Endothelial cell of umbilical vein (primary cell): Measurements from ENCODE around the gene RNF227. TPM values are rescaled to one million over a fixed set of nuclear protein-coding genes. Genes with fewer than 3 reads are reported as not detected.

ENCODE experiments used
- BruUV-seq: library from RNA; stranded (reverse); fragments of 400-500 nt; replicated peaks from 2 replicates; lab custom pipeline; 2021; lab: Mats Ljungman, UMichigan
- CTCF ChIA-PET: fragments of 300-600, 350-600 bp; sonication (Branson Sonifier 250); formaldehyde crosslinking; loops from one replicate; lab custom pipeline; 2021; ENCODE audit warnings: antibody characterized with exemption, inconsistent platforms; lab: Charles Lee
- POLR2A ChIA-PET: fragments of 300-600, 350-600 bp; sonication (Branson Sonifier 250); formaldehyde crosslinking; loops from one replicate; lab custom pipeline; 2021; ENCODE audit warnings: antibody characterized with exemption, inconsistent platforms; lab: Charles Lee
- DNase-seq: peaks from one replicate; pipeline ENCODE4 v3.0.0-alpha.2; 2011; ENCODE audit warnings: low read depth, low spot score
- FAIRE-seq: peaks from 2 replicates; lab custom pipeline; 2011; peaks lifted over from hg19 to GRCh38; lab: Jason Lieb, UNC
- H2AFZ ChIP-seq: 2 replicates; pipeline ENCODE4 v1.6.0; 2012; ENCODE audit warnings: low read depth, low read length, control low read depth, inconsistent platforms
- H3K27ac ChIP-seq: 2 replicates; pipeline ENCODE4 v1.5.1; 2011; ENCODE audit warnings: low read depth, mild to moderate bottlenecking, control low read depth, low read length, moderate library complexity; ENCODE audit not compliant: insufficient read depth
- H3K27me3 ChIP-seq, 2 experiments: 2 replicates each; pipeline versions ENCODE4 v1.6.0 to v1.6.1; 2011; ENCODE audit warnings: low read length in 2 of 2, mixed read lengths in 1 of 2; ENCODE audit not compliant: control insufficient read depth in 2 of 2, insufficient read depth in 2 of 2
- H3K36me3 ChIP-seq, 2 experiments: 2 replicates in 1 of 2; 3 replicates in 1 of 2; pipeline ENCODE4 v1.5.1; 2011; ENCODE audit warnings: low read length in 2 of 2, mild to moderate bottlenecking in 1 of 2, moderate library complexity in 1 of 2; ENCODE audit not compliant: control insufficient read depth in 2 of 2, insufficient read depth in 2 of 2; ENCODE audit errors: extremely low read depth in 1 of 2
- H3K4me1 ChIP-seq: 3 replicates; pipeline ENCODE4 v1.5.1; 2011; ENCODE audit warnings: mild to moderate bottlenecking, low read length; ENCODE audit not compliant: control insufficient read depth, insufficient read depth; ENCODE audit errors: extremely low read depth
- H3K4me2 ChIP-seq: 2 replicates; pipeline ENCODE4 v1.6.1; 2011; ENCODE audit warnings: low read length, control low read depth, mixed read lengths; ENCODE audit not compliant: insufficient read depth
- H3K4me3 ChIP-seq, 3 experiments: fragments of 200-600 bp in 1 of 3; sonication (generic), shearing (Covaris generic) in 1 of 3; replicated peaks in 1 of 3; 2 replicates each; pipeline ENCODE4 v1.5.1; 2011 to 2016; ENCODE audit warnings: control low read depth in 3 of 3, low read length in 3 of 3, mild to moderate bottlenecking in 2 of 3, inconsistent platforms in 1 of 3, low read depth in 1 of 3, moderate library complexity in 1 of 3; ENCODE audit not compliant: insufficient read depth in 1 of 3
- H3K79me2 ChIP-seq: 2 replicates; pipeline ENCODE4 v1.6.0; 2012; ENCODE audit warnings: low read length, inconsistent platforms; ENCODE audit not compliant: control insufficient read depth, insufficient read depth
- H3K9ac ChIP-seq: replicated peaks from 2 replicates; pipeline ENCODE3; 2011; ENCODE audit warnings: low read length, control low read depth; ENCODE audit not compliant: insufficient read depth; ENCODE audit errors: extremely low read depth
- H3K9me1 ChIP-seq: replicated peaks from 3 replicates; pipeline ENCODE4 v1.6.0; 2011; ENCODE audit warnings: mild to moderate bottlenecking, low read length; ENCODE audit not compliant: control insufficient read depth, insufficient read depth; ENCODE audit errors: extremely low read depth
- H3K9me3 ChIP-seq: replicated peaks from 2 replicates; pipeline ENCODE4 v1.5.1; 2012; ENCODE audit warnings: low read length, inconsistent platforms; ENCODE audit not compliant: control insufficient read depth, insufficient read depth
- H4K20me1 ChIP-seq: replicated peaks from 2 replicates; pipeline ENCODE3; 2011; ENCODE audit warnings: mild to moderate bottlenecking, low read length; ENCODE audit not compliant: control insufficient read depth, insufficient read depth; ENCODE audit errors: extremely low read depth
- EZH2 ChIP-seq: IDR thresholded peaks from 2 replicates; pipeline ENCODE4 v1.6.1; 2012; ENCODE audit warnings: borderline replicate concordance, low read depth, mild to moderate bottlenecking, moderate library complexity, low read length, inconsistent platforms; ENCODE audit not compliant: severe bottlenecking
- FOS ChIP-seq: IDR thresholded peaks from 2 replicates; pipeline ENCODE4 v1.6.1; 2011; ENCODE audit warnings: mild to moderate bottlenecking, low read length, moderate library complexity, borderline replicate concordance; ENCODE audit not compliant: insufficient read depth
- GATA2 ChIP-seq: IDR thresholded peaks from 2 replicates; pipeline ENCODE4 v1.7.0; 2011; ENCODE audit warnings: low read depth, mild to moderate bottlenecking, moderate library complexity, mixed read lengths, low read length; ENCODE audit not compliant: insufficient read length, insufficient read depth
- JUN ChIP-seq: IDR thresholded peaks from 2 replicates; pipeline ENCODE4 v1.6.1; 2011; ENCODE audit warnings: borderline replicate concordance, low read depth; ENCODE audit not compliant: insufficient read length, insufficient read depth
- MAX ChIP-seq: IDR thresholded peaks from 2 replicates; pipeline ENCODE4 v1.6.1; 2011; ENCODE audit not compliant: insufficient read depth, insufficient read length
- MYC ChIP-seq: IDR thresholded peaks from one replicate; pipeline ENCODE4 v1.6.1; 2011; ENCODE audit warnings: mild to moderate bottlenecking, low read depth, low read length
- POLR2A ChIP-seq: IDR thresholded peaks from 2 replicates; pipeline ENCODE4 v1.6.1; 2012; ENCODE audit warnings: low read depth, mild to moderate bottlenecking, control low read depth, low read length
- POLR2AphosphoS5 ChIP-seq: IDR thresholded peaks from 2 replicates; pipeline ENCODE4 v1.6.1; 2012; ENCODE audit warnings: low read depth, mild to moderate bottlenecking, control low read depth, low read length, moderate library complexity; ENCODE audit not compliant: insufficient read depth
- dilution Hi-C: fragments of 300-500 bp; cut with MboI; formaldehyde crosslinking; loops from one replicate; pipeline ENCODE4 v1.15.0; 2019; ENCODE audit warnings: low sequenced_read_pairs; ENCODE audit not compliant: extremely low pct_ligation_motif_present
- intact Hi-C: fragments of 100-400 bp; cut with micrococcal nuclease; formaldehyde crosslinking; loops from one replicate; pipeline ENCODE4 v1.10.0; 2022
- polyA plus RNA-seq, 4 experiments: library from polyadenylated mRNA; depleted of rRNA in 3 of 4; stranded (reverse) in 3 of 4; unstranded in 1 of 4; fragments of >200 nt; gene quantifications; 2 replicates each; pipeline versions ENCODE4 v1.2.1 to v1.2.3, GENCODE V29; 2011 to 2012; ENCODE audit warnings: missing spikeins in 1 of 4
- total RNA-seq: library from RNA; stranded (reverse); gene quantifications from 2 replicates; pipeline ENCODE4 v1.2.3, GENCODE V29; 2021
- TF ChIP-seq, protein P1 (sequence below), 2 donors: IDR thresholded peaks; 1 replicate in 1 of 2; 2 replicates in 1 of 2; pipeline ENCODE4 v1.5.1; 2011; ENCODE audit warnings: low read length in 2 of 2, mild to moderate bottlenecking in 2 of 2, moderate library complexity in 2 of 2, control low read depth in 1 of 2, inconsistent platforms in 1 of 2, low read depth in 1 of 2; ENCODE audit not compliant: insufficient read depth in 1 of 2; ENCODE audit errors: extremely low read depth in 1 of 2

Gene RNF227
- total and polyA plus RNA-seq, 2 donors (not counting 3 experiments of a cell fraction or from before 2014, with no cell fraction given) = 0.58 to 0.76 TPM

DNA sequence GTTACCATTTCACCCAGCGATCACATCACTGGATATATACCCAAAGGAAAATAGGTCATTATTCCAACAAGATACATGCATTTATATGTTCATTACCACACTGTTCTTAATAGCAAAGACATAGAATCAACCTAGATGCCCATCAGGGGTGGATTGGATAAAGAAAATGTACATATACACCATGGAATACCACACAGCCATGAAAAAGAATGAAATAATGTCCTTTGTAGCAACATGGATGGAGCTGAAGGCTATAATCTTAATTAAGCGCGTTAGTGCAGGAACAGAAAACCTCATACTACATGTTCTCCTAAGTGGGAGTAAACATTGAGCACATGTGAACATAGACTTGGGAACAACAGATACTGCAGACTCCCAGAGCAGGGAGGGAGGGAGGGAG is 34.5 kb upstream of the RNF227 start:
- Histone ChIP-seq H4K20me1 (no peaks in the 10 kb centered on the region), H3K27me3 (no peaks in the 10 kb centered on the region), H3K9me3 (no peaks in the 10 kb centered on the region), H3K4me3 (no peak overlapping the region), H3K79me2 (no peaks in the 10 kb centered on the region), H3K9ac (no peak overlapping the region), H3K36me3 (peaks cover 12 to 19% of the 10 kb centered on the region in 2 experiments), H3K27ac (no peak overlapping the region), H3K4me1 (no peaks in the 10 kb centered on the region), H3K4me2 (no peak overlapping the region), H2AFZ (no peak overlapping the region), H3K9me1 (no peaks in the 10 kb centered on the region)
- no peak for TF ChIP-seq JUN
- TF ChIP-seq GATA2 = no peak
- TF ChIP-seq MYC = no peak
- TF ChIP-seq FOS = no peak
- no peak for TF ChIP-seq POLR2AphosphoS5
- TF ChIP-seq POLR2A = no peak
- no peak for TF ChIP-seq MAX
- TF ChIP-seq, protein P1, sequence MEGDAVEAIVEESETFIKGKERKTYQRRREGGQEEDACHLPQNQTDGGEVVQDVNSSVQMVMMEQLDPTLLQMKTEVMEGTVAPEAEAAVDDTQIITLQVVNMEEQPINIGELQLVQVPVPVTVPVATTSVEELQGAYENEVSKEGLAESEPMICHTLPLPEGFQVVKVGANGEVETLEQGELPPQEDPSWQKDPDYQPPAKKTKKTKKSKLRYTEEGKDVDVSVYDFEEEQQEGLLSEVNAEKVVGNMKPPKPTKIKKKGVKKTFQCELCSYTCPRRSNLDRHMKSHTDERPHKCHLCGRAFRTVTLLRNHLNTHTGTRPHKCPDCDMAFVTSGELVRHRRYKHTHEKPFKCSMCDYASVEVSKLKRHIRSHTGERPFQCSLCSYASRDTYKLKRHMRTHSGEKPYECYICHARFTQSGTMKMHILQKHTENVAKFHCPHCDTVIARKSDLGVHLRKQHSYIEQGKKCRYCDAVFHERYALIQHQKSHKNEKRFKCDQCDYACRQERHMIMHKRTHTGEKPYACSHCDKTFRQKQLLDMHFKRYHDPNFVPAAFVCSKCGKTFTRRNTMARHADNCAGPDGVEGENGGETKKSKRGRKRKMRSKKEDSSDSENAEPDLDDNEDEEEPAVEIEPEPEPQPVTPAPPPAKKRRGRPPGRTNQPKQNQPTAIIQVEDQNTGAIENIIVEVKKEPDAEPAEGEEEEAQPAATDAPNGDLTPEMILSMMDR (IDR thresholded peaks at IDR 0.05; ENCODE audit: extremely low read depth in 1 of 2, insufficient read depth in 1 of 2, low read depth in 1 of 2, low read length in 2 of 2) = no peak
- TF ChIP-seq EZH2 = no peak
- POLR2A ChIA-PET = no interaction called here
- CTCF ChIA-PET = no interaction called here
- no peak for FAIRE-seq
- no peak for DNase-seq
- no TSS peak for BruUV-seq
- intact Hi-C loops = no loop called here
- dilution Hi-C loops = no loop called here
